GM12892 (cell line): ENCODE data around the gene TF.

ENCODE experiments used
- POLR2A ChIP-seq: IDR thresholded peaks from 2 replicates; pipeline ENCODE4 v1.6.1; 2011; ENCODE audit warnings: low read depth, low read length, control low read depth
- POLR2AphosphoS5 ChIP-seq: IDR thresholded peaks from 2 replicates; pipeline ENCODE4 v1.6.1; 2011; ENCODE audit warnings: low read depth, low read length, control low read depth
- TAF1 ChIP-seq: IDR thresholded peaks from 2 replicates; pipeline ENCODE4 v1.6.1; 2011; ENCODE audit warnings: low read depth, mild to moderate bottlenecking, control low read depth, low read length, borderline replicate concordance

DNA sequence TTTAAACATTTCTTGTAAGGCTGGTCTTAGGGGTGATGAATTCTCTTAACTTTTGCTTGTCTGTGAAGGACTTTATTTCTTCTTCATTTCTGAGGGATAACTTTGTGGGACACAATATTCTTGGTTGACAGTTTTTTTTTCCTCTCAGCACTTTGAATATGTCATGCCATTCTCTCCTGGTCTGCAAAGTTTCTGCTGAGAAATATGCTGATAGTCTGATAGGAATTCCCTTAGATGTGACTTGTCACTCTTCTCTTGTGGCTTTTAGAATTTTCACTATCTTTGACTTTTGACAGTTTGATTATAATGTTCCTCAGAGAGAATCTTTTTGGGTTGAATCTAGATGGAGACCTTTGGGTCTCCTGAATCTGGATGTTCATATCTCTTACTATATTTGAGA is 23.3 kb upstream of the TF start:
- no peak for TF ChIP-seq POLR2AphosphoS5
- TF ChIP-seq POLR2A = no peak
- TF ChIP-seq TAF1 = no peak
